ENCODE results near the gene HOXA9.

The HOXA9 gene

DNA sequence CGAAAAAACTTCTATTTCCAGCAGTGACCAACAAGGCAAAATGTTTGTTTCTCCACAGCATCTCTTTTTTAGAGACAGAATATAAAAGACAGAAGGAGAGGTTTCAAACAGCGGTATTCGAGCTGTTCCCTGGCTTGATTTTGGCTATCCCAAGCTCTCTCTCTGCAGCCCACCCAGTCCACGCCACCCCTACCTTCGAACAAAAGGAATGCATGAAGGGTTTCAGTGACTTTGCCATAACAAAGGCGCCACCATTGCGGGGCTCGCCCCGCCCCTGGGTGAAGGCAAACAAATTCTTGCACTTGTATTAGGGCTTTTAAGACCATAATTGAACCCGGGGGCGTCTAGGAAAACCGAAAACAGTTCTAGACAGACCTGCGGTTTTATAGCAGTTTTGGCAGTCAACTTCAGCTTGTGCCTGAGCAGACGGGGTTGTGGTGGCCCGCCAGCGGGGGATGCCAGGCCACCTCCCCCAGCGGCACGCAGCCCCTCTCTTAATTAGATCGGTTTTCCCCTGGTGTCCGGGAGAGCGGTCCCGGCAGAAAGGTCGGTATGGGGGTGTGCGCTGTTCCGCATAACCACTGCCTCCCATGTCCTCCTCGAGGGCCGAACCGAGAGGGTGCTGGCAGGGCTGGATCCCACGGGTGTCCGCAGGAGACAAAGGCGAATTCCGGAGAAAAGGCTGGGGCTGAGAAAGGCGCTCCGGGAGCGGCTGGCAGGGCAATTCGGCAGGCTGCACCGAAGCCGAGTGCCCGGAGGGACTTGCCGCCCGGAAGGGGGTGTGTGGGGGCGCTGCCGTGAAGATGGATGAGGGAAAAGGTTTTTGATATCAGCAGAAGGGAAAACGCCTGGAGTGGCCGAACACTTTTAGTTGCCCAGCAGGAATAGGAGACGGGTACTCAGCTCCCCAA, 22.4 kb upstream of the HOXA9 start:
- DNase-seq, result peak; percentile 28

DNA sequence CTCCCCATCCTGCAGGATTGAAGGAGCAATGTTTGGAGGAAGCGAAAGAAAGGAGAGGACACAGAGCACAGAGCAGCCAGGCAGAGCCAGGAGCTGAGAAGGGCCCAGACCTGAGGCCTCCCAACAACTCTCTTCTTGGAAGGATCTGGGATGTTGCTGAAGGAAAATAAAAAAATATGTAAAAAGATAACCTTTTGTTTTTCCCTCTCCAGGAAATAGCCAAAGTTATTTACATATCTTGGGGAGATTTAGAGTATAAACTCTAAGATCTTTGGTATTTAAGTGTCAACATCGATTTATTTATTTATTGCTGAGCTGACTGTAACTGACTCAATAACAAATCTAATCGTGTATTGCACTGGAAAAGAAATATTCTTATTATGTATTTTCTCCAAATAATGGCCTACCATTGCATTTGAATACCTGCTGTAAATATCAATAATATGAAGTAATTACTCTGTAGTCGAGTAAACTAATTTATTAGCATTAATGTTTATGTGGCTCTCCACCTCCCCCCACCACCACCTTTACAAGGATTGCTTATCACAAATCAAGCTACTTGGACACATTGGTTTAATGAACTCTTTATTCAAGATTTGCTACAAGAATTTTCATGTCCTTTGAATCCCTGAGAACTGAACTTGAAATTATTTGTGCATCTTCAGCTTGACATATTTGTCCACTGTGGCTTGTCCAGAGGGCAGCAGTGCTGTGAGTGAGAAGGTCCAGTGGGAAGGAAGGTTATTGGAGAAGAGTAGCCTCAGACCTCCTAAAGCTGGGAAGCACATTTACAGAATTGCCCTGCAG, 21.5 kb upstream of the HOXA9 start:
- peak; percentile 34 for DNase-seq

DNA sequence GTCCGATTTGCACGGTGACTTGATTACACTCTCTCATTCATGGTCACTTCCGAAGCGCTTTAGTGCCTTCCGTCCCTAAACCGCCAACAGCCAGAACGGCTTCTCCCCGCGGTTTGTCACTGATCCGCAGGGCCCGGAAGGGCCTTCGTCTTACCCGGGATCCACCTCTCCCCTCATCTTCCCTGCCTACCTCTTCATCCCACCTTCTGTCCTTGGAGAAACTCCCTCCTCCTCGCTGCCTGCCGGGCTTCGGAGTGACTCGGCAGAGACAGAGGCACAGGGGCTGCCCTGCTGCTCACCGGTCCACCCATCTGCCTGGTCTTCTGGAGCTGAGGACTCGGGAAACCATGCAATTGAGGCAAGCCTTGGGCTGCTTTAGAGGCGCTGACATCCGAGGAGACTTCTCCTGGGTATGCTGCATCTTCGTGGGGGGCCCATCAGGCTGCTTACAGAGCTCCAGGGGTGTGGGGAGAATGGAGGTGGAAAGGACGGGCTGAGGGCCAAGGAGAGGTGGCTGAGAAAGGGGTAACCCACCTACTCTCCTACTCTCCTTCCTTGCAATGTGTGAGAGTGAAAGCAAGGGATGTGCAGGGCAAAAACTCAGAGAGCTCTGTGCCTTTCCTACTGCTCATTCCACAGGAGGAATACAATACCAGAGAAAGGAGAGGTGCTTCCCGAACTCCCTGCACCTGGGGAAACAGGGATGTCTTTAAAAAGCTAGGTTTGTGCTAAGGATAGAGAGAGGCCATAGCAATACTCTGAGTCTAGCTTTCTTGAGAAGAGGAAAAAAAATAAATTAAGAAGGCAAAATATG, 20.7 kb upstream of the HOXA9 start:
- peak; percentile 36 for DNase-seq

DNA sequence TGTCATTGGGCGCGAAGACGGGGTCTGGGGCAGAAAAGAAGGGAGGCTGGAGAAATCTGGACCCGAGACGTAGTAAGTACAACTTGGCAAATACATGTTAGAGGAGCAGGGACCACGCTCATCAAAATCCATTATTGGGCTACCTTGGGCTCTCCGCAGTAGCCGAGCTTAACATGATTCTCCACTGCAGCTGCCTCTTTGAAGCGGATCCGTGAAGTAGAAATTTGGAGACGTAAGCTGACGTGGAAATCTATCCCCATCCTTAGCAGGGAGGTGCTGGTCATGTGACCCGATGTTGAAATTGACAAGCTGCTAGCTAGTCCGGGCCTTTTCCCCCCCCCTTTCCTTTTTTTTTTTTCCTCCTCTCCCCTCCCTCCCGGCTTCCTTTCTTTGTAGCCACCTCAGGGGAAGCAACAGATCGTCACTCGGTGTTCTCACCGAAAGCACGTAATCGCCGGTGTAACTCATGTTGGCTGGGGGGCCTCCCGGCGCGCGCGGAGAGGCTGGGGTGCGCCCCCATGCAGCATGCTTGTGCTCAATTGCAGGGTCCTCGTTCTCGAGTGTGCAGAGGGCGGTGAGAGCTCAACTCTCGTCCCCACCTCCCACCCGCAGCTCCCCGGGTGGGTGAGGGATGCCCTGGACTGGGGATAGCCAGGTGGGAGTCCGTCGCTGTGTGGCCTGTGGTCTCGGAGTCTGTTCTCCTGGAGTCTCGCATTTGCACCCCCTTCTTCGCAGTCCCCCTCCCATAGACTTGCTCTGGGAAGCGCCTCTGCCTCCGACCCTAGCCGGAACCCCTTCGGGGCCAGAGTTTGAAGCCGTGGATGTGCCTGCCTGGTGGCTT, 19.9 kb upstream of the HOXA9 start, which contains the start of gene HOXA11:
Gene HOXA11 (minus strand): TSS at position 220 of the 841 bp plus-strand sequence. CDS start 88 bp downstream, at position 132.
- DNase-seq, result peak; percentile 98

DNA sequence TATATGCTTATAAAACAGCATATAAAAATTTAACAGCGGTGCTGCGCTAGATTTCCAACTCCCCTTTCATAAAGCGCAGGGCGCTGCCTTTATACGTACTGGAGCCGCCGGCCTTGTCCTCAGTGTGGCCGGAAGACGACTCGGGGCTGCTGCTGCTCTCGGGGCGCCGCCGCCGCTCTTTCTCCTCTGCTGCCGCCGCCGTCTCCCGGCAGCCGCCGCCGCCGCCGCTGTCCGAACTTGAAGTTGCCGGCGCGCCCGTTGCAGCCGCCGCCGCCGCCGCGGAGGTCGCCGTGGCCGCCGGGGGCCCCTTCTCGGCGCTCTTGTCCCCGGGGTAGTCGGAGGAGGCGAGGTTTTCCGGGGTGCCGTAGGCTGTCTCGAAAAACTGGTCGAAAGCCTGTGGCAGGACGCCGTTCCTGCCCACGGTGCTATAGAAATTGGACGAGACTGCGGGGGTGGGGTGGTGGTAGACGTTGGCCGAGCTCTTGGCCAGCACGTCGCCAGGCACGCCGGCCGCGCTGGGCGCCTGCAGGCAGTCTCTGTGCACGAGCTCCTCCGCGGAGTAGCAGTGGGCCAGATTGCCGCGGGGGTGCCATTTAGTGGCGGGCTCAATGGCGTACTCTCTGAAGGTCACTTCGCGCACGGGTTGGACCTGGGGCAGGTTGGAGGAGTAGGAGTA, 19.1 kb upstream of the HOXA9 start:
- DNase-seq, result peak; percentile 62

GRCh38 chr7:27183682-27184336, 18.5 kb upstream of the HOXA9 start:
- peak; percentile 40 for DNase-seq

DNA sequence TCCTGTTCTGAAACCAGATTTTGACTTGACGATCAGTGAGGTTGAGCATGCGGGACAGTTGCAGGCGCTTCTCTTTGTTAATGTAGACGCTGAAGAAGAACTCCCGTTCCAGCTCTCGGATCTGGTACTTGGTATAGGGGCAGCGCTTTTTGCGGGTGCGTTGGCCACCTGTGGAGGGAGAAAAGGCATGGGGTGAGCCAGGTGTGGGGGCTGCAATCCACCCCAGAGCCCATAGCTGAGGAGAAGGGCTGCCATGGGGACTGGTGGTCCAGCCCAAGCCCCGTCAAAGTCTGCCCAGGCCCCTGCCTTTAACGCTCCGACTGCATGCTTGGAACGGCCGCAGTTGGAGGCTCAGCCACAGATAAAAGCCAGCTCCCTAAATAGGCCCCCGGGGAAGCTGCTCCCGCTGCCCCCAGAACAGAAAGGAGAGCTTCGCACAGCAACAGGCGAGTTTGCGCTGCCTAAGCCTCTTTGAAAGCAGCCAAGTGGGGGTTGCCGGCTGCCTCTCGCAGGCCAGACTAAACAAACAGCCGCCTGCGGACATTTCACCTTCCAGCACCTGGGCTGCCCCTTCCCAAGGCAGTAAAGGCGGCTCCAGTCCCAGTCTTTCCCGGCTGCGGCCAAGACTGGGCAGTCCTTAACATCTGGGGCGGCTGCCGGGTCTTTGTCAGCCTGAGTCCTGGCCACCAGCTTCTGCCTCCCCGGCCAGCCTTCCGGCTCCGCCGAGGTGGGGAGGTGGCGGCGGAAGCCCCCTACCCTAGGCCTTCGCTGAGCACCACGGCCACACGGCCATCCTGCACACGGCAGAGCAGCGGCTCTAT, 17.7 kb upstream of the HOXA9 start:
- peak; percentile 43 for DNase-seq

DNA sequence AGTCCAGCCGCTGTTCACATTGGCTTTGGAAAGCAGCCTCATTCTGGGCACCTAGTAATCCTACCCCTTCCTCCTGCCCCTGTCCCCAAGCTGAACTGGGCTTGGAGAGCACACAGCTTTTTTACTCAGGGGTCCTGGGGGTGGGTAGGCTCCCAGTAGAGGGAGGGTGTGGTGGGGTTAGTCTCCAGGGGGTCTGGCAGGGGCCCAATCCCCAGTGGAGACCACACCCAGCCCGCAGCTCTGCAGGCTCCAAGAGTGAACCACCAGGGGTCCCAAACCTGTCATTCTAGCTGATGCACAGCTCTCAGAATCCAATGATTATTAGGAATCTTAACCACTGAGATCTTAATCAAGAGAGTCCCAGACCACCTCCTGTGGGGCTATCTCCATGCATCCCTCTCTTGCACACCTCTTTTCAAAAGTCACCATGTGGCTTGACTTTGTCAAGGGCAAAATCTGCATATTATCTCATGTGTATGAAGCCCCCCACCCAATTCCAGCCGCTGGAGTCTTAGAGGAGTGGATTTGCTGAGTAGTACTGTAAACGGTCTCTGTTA, 17.0 kb upstream of the HOXA9 start:
- DNase-seq, result no peak

DNA sequence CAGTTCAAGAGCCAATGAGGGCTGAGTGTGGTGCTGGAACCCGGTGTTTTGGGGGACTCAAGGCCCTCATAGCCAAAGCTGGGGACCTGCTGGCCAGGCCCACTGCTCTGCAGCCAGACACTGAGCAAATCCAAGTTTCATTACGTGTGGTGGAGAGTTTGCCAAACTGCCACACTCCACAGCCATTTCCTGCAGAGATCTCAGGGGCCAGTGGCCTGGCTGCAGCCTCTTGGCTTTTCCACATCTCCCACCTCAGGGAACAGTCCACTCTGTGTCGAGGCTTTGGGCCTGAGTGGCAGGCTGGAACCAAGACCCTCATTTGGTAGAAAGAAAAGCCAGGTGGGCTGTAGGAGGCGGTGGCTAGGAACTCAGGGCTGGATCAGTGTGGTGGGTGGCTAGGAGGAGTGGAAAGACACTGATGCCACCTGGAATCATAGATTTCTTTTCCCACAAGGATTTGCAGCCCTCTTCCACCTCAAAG, 16.5 kb upstream of the HOXA9 start:
- peak; percentile 11 for DNase-seq

DNA sequence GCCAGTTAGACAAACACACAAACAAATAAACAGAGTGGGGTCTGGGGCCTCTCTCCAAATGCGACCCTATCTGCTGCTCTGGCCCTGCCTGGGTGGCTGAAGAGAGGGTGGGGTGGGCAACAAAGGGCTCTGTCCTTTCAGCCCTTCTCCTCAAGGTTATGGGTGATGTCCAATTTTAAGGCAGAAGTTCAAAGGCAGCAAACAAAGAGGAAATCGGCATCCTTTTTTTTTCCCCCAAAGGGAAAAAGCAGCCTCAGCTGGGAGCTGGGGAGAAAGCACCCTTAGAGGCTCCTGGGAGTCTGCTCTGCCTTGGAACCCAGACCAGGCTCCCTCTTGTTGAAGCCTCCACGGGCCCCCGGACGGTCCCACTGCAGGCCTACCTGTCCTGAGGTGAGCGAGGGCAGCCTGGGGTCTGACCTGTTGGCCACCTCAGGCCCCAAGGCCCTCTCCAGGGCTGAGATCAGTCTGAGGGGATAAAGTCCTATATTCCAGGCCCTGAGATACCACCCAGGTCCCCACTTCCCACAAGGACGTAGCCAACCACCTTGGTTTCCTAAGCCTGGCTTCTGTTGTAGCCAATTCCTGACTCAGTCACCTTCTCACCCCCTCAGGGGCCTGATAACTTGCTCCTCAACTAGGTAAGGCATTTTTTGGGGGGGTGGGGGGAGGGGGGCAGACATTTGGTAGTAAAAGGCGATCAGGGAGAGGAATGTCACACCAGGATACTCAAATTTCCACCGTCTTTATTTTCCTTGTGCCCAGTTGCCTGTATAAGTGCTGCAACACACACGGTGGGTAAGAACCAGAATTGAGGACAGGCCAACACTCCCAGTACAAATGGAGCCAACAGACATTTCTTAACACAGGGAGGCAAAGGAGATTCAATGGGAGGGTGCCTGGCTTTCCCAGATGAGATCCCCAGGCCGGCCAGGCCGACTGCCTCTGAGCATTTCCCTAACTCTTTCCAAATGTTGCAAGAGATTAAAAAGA, 15.4 kb upstream of the HOXA9 start:
- DNase-seq, result no peak

GRCh38 chr7:27179503-27180430, 14.4 kb upstream of the HOXA9 start:
- DNase-seq, result peak; percentile 87

- peak; percentile 29 for DNase-seq
Observed at GRCh38 chr7:27179030-27179429, 13.7 kb upstream of the HOXA9 start.

- peak; percentile 79 for DNase-seq
Observed at GRCh38 chr7:27178366-27178765, 13.0 kb upstream of the HOXA9 start.

DNA sequence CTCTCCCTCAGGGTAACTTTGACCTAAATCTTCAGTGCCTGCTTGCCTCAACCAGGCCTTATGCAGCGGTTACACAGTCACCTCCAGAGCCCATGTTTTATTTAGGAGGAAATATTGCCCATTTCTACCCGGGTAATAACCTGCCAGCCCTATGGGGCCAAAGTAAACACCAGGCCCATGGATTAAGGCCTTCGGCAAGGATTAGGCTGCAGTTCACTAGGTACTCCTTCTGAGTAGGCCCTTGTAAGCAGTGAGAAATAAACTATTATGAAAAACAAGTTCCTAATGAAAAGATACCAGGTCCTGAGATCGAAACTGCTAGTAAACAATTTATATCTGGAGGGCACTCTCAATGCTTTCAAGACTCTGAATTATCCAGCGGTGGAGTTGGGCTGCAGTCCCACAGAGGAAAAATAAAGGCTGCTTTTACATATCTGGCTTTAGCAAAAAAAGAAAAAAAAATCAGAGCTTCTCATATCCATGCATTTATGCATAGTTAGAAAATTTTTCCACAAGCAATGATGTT, 12.5 kb upstream of the HOXA9 start:
- DNase-seq, result peak; percentile 23

GRCh38 chr7:27176962-27177794, 11.8 kb upstream of the HOXA9 start:
- DNase-seq, result peak; percentile 48

DNA sequence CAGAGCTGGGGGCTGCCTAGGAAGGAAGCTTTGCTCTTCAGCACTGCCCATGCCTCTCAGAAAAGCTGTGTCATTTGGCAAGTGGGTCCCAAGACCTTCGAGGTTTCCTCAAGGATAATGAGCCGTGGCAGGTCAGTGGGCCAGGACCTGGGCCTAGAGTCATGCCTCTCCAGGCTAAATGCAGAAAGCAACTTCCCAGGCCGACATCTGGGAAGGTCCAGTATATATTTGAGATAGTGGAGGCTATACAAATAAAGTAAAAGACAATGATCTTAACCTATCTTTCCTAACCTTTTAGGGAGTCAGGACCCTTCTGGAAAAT, 11.1 kb upstream of the HOXA9 start:
- peak; percentile 26 for DNase-seq

All from HCEC 1CT (cell line).